NOMO-1 treated with DMSO at 0.1 percent for 48 hours (cell line): ENCODE measurements around the gene KDELR3.

Experiments
- DNase-seq: peaks from one replicate; lab custom pipeline; 2025; ENCODE audit not compliant: unreplicated experiment; lab: John Stamatoyannopoulos, UW

Gene KDELR3

DNA sequence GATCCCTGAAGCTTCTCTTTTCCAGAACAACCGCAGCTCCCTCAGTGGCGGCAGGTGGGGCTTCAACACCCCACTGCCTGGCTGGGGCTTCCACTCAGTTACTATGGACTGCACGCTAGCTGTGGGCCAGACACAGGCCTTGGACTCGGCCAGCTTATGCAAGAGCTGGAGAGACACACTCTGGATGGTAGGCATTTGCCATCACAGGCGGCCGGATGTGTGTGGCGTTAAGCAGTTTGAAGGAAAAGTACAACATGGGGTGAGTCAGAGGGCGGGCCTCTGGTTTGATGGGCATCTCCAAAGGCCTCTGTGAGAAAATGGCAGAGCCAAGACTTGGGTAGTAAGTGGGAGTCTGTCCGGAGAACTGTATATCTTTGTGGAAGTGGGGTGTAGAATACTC is 30.5 kb upstream of the KDELR3 start:
- no peak for DNase-seq

DNA sequence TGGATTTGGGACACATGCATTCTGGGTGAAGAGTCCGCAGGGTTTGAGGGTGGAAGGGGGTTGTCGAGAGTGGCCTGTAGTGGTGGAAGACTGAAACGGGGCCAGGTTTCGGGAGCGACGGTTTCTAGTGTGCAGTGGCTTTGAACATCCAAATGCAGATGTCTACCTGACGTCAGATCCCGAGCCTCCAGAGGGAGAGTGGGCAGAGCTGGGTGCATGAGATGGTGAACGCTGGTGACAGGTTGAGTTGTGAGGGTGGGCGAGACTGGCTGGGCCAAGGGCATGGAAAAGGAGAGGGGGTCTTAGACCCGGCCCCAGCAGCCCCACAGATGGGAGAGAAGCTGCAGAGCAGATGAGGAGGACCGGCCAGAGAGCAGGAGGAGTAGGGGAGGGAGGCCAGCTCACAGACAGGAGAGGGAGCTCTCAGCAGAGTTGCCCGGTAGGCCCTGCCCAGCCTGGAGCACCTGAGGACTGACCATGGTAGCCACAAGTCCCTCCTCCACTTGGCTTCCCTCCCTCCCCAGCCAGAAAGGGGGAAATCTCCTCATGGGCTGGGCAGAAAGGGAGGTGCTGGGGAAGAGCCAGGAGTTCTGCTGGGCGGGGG is 27.0 kb upstream of the KDELR3 start:
- DNase-seq = no peak

- DNase-seq = no peak
Measured at GRCh38 chr22:38441620-38442287, 26.1 kb upstream of the KDELR3 start.

- DNase-seq = no peak
Measured at GRCh38 chr22:38442967-38443627, 24.8 kb upstream of the KDELR3 start.

- no peak for DNase-seq
Measured at GRCh38 chr22:38443628-38444521, 24.0 kb upstream of the KDELR3 start.

DNA sequence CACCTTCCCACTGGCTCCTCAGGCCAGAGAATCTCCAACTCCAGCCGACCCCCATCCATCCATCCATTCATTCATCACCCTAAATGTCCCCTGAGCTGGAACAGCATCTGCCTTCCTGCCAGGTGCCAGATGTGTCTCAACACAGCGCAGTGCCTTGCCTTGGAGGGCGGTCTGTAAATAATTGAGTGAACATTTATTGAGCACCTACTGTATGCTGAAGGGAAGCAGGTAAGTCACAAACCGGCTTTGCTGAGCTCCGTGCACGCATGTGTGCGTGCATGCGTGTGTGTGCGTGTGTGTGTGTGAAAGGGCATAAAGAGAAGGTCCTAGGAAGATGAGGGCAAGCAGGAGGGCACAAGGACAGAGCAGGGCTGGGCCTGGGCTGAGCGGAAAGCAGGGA is 23.1 kb upstream of the KDELR3 start:
- no peak for DNase-seq

- DNase-seq = no peak
Measured at GRCh38 chr22:38446018-38446601, 21.8 kb upstream of the KDELR3 start.

- DNase-seq = no peak
Measured at GRCh38 chr22:38448945-38449745, 18.8 kb upstream of the KDELR3 start.

DNA sequence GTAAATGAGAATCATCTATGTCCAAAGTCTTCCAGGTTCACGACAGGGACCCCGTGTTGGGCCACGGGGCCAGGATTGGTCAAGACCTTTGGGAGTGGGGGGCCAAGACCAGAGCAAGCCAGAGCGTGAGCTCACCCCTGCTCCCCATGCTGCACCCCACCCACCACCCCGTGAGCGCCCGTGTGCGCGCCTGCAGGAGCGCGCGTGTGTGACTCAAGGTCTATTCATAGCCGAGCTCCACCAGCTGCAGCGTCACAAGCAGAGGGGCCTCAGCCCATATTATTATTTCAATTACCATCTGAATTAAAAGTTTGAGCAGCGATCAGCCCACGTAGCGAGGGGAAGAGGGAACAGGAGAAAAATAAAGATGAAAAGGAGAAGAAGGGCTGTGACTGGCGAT is 18.1 kb upstream of the KDELR3 start:
- no peak for DNase-seq

DNA sequence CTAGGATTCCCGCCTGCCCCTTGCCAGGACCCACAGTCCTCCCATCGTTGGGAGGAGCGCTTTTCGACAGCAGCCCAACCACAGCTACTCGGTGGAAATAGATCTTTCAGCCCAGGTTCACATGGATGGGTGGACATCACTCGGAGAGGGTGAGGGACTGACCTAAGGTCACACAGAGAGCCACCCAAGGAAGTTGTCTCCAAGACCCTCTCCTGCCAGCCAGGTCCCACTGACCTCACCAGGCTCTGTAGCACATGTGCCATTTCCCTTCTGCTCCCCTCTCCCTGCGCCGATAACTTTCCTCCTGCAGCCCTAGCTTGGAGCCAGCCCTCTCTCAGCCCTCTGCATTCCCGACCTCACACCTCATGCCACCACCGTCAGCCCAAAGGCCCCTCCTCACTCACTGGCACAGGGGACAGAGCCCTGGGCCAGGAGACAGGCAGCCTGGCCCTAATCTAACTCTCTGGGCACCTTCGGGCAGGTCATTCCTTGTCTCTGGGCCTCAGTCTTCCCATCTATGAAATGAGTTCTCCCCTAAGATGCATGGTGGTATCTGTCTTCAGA is 17.6 kb upstream of the KDELR3 start:
- no peak for DNase-seq

- DNase-seq = no peak
Measured at GRCh38 chr22:38451404-38451803, 16.5 kb upstream of the KDELR3 start.

GRCh38 chr22:38451864-38452263 is 16.0 kb upstream of the KDELR3 start:
- DNase-seq = no peak

- no peak for DNase-seq
Measured at GRCh38 chr22:38452373-38453065, 15.4 kb upstream of the KDELR3 start.

- DNase-seq = no peak
Measured at GRCh38 chr22:38453066-38453672, 14.7 kb upstream of the KDELR3 start.

DNA sequence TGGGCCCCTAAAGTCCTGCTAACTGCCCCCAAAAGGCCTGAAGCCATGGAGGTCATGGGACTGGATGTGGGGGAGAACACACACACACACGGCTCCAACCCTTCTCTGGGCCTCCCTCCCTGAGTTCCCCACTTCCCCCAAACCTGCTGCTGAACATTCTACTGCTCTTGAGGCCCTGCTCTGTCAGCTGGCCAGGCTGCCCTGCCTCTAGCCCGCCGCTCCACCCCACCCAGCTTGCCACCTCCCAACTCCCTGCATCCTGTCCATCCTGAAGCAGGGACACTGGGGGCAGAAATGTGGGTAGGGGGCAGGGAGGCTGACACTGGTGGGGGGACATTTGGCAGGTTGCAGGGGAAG is 13.9 kb upstream of the KDELR3 start:
- DNase-seq = peak; percentile 22

DNA sequence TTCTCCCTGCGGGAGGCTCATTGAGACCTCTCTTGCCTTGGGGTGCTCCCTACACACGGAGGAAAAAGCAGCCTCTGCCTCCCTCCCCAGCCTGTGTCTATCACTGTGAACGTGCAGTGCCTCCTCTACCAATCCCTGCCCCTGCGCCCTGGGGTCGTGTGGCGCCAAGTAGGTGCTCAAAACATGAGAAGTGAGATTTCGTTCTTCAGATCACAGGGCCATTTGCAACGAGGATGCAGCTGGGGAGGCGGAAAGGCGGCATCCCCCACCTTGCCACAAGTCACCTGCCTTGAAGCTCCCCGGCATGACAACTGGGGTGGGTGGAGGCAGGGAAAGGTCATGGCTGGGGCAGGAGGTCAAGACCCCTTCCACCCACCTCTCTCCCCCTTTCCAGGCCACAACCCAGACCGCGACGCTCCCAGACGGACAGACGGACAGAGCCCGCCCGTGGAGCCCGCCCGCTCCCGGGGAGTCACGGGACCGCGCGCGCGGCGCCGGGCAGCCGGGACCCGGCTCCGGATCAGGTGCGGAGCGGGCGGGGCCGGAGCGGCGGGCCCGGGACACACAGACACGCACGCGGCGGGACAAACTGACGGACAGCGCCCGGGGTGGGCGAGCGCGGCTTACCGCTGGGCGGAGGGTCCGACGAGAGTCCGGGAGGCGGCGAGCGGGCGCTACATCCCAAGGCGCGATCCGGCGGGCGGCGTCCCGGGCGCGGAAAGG is 13.4 kb upstream of the KDELR3 start:
- no peak for DNase-seq

- DNase-seq = no peak
Measured at GRCh38 chr22:38455076-38455529, 12.8 kb upstream of the KDELR3 start, which contains the start of gene KCNJ4. Gene KCNJ4, minus strand, starts transcription at chr22:38455199. Its CDS starts 27,067 bp downstream, at chr22:38428132.
